ENCODE data around the gene MEG3.
"Not testable (repeated sequence)": the region's sequence is repeated elsewhere in the genome, so short reads cannot be mapped to it uniquely, and the experiment has no call there.

The MEG3 gene

DNA sequence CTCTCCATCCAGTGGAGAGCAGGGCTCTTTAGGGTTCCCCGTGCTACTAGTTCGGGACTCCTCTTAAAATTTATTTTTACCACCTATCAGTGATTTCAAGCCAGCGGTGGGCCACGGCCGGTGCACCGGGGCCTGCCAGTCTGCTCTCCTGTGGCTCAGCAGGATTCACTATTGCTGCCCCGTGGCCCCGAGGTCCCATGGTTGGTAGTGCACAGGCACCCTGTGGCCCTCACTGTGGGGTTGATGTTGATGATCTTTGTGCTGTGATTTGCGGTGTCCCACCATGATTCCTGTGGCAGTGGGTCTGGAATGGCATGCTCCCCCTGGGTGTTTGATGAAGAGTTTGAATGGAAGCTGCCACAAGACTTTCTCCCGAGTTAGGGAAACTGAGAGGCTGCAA lies 12.6 kb upstream of the MEG3 start:
- DNase-seq (ENCODE audit: extremely low read depth in 1 of 2, low read depth in 1 of 2), result no peak

DNA sequence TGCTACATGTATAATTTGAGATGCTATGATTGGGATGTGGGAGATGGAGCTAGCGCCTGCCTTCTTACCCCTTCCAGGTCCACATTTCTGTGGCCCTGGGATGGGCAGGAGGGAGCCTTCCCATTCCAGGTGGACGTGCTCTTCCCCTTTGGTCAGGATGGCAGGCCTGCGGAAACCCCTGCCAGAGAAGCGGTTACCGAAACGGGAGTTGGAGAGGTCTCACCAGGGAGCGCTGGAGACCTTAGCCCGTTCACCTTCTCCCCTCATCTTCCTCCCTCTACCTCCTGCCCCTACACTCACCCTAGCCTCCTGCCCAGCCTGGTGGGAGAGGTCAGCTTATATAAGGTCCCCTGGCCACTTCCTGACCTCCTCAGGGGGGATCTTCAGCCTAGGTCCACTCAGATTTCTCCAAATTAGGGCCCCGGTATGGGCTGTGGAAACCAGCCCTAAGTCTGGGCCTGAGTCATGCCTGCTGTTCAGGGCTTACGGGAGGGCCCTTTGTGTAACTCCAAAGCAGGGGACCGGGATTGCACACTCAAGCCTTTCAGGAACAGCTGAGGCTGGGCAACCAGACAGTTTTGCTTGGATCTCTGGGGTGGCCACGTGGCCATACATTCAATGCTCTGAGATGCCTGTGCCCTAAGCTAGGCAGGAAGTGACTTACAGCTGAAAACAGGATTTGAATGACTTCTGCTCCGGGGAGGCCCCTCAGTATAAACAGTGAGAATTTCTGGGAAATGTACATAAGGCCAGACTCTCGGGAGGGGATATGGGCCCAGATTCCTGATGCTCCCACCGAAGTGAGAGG lies 10.2 kb upstream of the MEG3 start:
- DNase-seq (ENCODE audit: extremely low read depth in 1 of 2, low read depth in 1 of 2), result no peak

GRCh38 chr14:100816286-100816949 lies 9.5 kb upstream of the MEG3 start:
- DNase-seq (ENCODE audit: extremely low read depth in 1 of 2, low read depth in 1 of 2), result no peak

DNA sequence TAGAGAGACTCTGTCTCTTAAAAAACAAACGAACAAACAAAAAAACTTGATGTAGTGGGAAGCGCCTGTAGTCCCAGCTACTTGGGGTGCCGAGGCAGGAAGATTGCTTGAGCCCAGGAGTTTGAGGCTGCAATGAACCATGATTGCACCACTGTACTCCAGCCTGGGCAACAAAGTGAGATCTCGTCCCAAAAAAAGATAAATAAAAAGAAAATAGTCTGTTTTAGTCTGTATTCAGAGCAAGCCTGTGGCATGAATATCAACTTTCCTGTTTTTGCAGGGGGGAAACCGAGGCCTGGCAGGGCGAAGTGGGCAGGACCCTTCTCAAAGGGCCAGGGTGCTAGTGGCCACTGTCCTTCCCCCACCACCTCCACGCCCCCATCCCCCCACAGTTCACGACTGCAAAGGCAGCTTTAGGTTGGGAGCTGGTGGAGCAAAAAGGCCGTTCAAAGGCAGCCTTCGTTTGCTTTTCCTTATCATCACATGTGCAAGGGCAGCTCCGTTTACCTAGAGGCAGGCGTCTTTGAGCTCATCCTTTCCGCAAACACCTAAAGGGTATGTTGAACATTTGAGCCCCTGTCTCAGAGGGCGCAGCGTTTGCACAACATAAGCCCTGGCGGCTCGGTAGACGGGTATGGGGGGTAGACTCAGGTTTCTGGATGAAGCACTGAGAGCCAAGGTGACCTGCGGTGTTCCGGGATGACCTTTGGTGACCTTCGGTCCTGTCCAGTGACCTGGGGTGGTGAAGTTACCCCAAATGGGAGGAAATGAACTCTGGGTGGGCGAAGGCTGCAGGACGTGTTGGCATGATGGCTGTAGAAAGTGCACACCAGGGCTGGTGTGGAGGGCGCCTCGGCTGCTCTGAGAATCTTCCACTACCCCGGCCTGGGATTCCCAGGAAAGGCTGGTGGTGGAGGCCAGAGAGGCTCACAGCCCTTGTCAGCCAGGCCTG lies 8.7 kb upstream of the MEG3 start:
- no peak for DNase-seq (ENCODE audit: extremely low read depth in 1 of 2, low read depth in 1 of 2)

- DNase-seq (ENCODE audit: extremely low read depth in 1 of 2, low read depth in 1 of 2), result no peak
These were observed 7.7 kb upstream of the MEG3 start for GRCh38 chr14:100818221-100818699.

- DNase-seq (ENCODE audit: extremely low read depth in 1 of 2, low read depth in 1 of 2), result not testable (repeated sequence)
These were observed 7.0 kb upstream of the MEG3 start for GRCh38 chr14:100818923-100819322.

- DNase-seq (ENCODE audit: extremely low read depth in 1 of 2, low read depth in 1 of 2), result no peak
These were observed 6.5 kb upstream of the MEG3 start for GRCh38 chr14:100819453-100819828.

- no peak for DNase-seq (ENCODE audit: extremely low read depth in 1 of 2, low read depth in 1 of 2)
These were observed 6.0 kb upstream of the MEG3 start for GRCh38 chr14:100819829-100820475.

- DNase-seq (ENCODE audit: extremely low read depth in 1 of 2, low read depth in 1 of 2), result no peak
These were observed 5.0 kb upstream of the MEG3 start for GRCh38 chr14:100820957-100821356.

DNA sequence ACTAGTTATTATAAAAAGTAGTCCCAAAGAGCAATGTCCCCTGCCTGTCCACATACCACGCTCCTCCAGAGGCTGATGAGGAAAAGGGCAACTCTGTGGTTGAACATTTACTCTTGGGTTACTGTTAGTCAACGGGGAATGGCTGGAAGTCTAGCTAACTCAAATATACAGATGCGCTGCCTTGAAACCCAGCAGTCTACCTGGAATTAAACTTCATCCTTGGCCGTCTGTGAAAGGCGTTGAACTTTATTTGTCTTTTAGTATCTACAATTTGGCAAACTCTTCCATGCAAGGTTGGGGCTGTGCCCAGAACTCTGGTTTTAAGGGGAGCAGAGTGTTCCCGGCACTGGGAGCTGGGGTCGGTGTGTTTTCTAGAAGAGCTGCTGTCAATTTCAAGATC lies 3.9 kb upstream of the MEG3 start:
- DNase-seq (ENCODE audit: extremely low read depth in 1 of 2, low read depth in 1 of 2), result no peak

GRCh38 chr14:100822532-100823296 lies 3.2 kb upstream of the MEG3 start:
- DNase-seq (ENCODE audit: extremely low read depth in 1 of 2, low read depth in 1 of 2), result no peak

GRCh38 chr14:100823413-100824080 lies 2.4 kb upstream of the MEG3 start:
- DNase-seq (ENCODE audit: extremely low read depth in 1 of 2, low read depth in 1 of 2), result no peak

DNA sequence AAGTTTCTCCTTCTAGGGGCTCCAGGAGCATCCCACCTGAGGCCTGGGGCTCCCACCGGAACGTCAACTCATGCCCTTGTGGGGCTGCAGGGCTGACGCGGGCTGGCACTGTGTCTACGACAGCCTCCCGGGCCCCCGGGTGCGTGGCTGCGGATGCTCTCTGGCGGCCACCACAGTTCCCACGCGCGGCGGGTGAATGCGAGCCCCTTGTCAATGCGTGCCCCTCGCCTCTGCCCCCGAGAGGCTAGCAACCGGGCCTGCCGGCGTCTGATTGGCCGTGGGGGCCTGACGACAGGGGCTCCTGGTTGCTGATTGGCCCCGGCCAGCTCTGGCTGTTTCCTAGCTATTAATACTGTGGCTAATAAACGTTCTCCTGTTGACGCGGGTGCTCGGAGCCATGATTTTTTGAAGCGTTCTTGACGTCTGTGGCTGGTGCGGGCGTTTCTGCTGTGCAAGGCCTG lies 1.8 kb upstream of the MEG3 start:
- DNase-seq (ENCODE audit: extremely low read depth in 1 of 2, low read depth in 1 of 2), result no peak

GRCh38 chr14:100824901-100825712 lies 811 bp upstream of the MEG3 start:
- no peak for DNase-seq (ENCODE audit: extremely low read depth in 1 of 2, low read depth in 1 of 2)

DNA sequence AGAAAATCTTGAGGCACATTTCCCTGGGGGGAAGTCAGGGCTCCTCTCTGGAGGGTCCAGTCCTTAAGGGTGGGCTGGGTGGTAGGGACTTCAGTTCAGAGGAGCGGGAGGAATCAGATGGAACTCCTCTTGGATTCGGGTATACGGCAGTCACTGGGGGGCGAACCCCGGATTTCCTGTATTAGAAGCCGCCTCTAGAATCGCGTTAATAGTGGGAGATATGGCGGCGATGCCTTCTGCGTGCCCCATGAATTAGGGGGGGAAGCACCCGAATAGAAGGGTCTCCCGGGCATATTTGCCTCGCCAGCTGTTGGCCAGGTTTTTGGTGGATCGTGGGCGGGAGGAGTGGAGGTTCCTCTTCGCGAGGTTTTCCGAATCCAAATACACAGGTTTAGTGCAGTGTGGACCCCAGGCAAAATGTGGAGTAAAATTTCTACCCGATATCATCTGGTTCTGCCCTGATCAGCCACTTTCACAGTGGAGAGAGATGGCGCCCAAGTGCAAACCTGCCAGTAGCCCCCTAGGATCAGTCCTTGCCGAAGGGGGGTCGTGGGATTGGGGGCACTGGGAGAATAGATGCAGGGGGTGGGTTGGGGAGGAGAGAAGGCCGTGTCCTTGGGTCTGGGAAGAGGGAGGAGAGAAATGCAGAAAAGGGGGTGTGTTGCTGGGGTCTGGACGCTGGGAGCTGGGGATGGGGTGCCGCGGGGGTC lies 628 bp downstream of the MEG3 start:
- DNase-seq (ENCODE audit: extremely low read depth in 1 of 2, low read depth in 1 of 2), result no peak

- no peak for DNase-seq (ENCODE audit: extremely low read depth in 1 of 2, low read depth in 1 of 2)
These were observed 1.4 kb downstream of the MEG3 start for GRCh38 chr14:100827101-100828021.
